Lung (tissue), 12 donors: ENCODE data around the gene DENND1B. TPM values are rescaled to one million over a fixed set of nuclear protein-coding genes. Genes with fewer than 3 reads are reported as not detected.

Experiments used
- ATAC-seq: fragments of 200-7000 bp; cut with Tn5 transposase; one replicate; pipeline ENCODE4 v1.9.1; 2020; ENCODE audit warnings: moderate number of reproducible peaks; ENCODE audit not compliant: insufficient read depth, low FRiP score
- DNase-seq, 3 donors: peaks; one replicate each; pipeline ENCODE4 v3.0.0-alpha.2; 2013 to 2017
- H3K27ac ChIP-seq, 2 donors: one replicate each; pipeline ENCODE4 v1.5.1; 2013; ENCODE audit warnings: mild to moderate bottlenecking in 2 of 2, moderate library complexity in 2 of 2, control low read depth in 1 of 2, inconsistent platforms in 1 of 2, low read depth in 1 of 2, low read length in 1 of 2
- H3K27me3 ChIP-seq, 3 donors: one replicate each; pipeline ENCODE4 v1.5.1; 2013; ENCODE audit warnings: low read length in 2 of 3; ENCODE audit not compliant: control insufficient read depth in 3 of 3, insufficient read depth in 3 of 3
- H3K36me3 ChIP-seq, 4 donors: one replicate each; pipeline ENCODE4 v1.5.1; 2013; ENCODE audit warnings: low read length in 4 of 4, mild to moderate bottlenecking in 1 of 4, moderate library complexity in 1 of 4; ENCODE audit not compliant: control insufficient read depth in 4 of 4, insufficient read depth in 4 of 4
- H3K4me1 ChIP-seq, 5 donors: one replicate each; pipeline ENCODE4 v1.5.1; 2013; ENCODE audit warnings: low read length in 5 of 5, mild to moderate bottlenecking in 2 of 5, moderate library complexity in 1 of 5; ENCODE audit not compliant: control insufficient read depth in 5 of 5, insufficient read depth in 5 of 5
- H3K4me3 ChIP-seq: one replicate; pipeline ENCODE4 v1.5.1; 2013; ENCODE audit warnings: mild to moderate bottlenecking, control low read depth, moderate library complexity
- H3K9ac ChIP-seq, 2 donors: one replicate each; pipeline ENCODE4 v1.5.1; 2013; ENCODE audit warnings: low read length in 2 of 2, control low read depth in 1 of 2; ENCODE audit not compliant: insufficient read depth in 1 of 2
- H3K9me3 ChIP-seq, 4 donors: one replicate each; pipeline ENCODE4 v1.5.1; 2013; ENCODE audit warnings: low read length in 3 of 4, mild to moderate bottlenecking in 1 of 4, moderate library complexity in 1 of 4; ENCODE audit not compliant: control insufficient read depth in 4 of 4, insufficient read depth in 3 of 4
- WGBS, 2 donors: extraction: QIAGEN DNeasy Blood & Tissue Kit; methylation state at CpG; one replicate each; pipeline ENCODE4 v1.1.7; 2013; 5-methylcytosine and 5-hydroxymethylcytosine counted together
- polyA plus RNA-seq, 2 donors: library from polyadenylated mRNA; stranded (reverse); fragments of 200-250 nt; gene quantifications; one replicate each; pipeline ENCODE4 v1.2.1, GENCODE V29; 2013
- total RNA-seq, 2 donors: library from RNA; depleted of rRNA in 1 of 2; stranded (reverse); fragments of >200 nt in 1 of 2; gene quantifications; one replicate each; pipeline ENCODE4 v1.2.1, GENCODE V29; 2014 to 2021
- TF ChIP-seq, protein P1 (sequence below): IDR thresholded peaks from 2 replicates; pipeline ENCODE4 v1.5.1; 2012; ENCODE audit warnings: mild to moderate bottlenecking; ENCODE audit errors: control extremely low read depth, extremely low read depth
- donor health status: control.
- donor health status: control.
- donor health status: Bipolar disorder and iron deficiency.
- donor health status: healthy.
- donor health status: DM: yes; HTN: yes; CAD: no.

DENND1B gene
- total and polyA plus RNA-seq, 4 donors: 2.7 to 41.0 (median 10.1) TPM

DNA sequence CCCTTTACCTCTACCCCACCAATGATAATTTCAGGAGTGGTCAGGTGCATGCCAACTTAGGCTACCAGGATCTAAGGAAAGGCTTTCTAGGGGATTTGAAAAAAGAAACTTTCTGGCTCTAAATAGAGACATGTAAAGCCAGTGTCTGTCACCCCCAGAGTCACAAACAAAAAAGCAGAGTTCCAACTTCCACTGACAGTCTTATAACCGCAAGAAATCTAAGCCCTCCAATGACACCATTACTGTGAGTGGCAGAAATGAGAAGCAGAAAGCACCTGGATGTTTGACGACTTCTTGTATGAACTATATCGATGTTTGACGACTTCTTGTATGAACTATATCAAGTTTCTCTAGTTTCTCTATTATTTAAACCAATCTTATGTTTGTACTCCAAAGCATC is 6.0 kb downstream of the DENND1B start:
- no peak overlapping the region for H3K9ac ChIP-seq
- no peaks in the 10 kb centered on the region for H3K9me3 ChIP-seq
- no peak overlapping the region for H3K27ac ChIP-seq
- H3K36me3 ChIP-seq: no peaks in the 10 kb centered on the region
- no peak overlapping the region for H3K4me3 ChIP-seq
- no peaks in the 10 kb centered on the region for H3K27me3 ChIP-seq
- WGBS, 2 donors: 92% methylated on average over 4 of the region's 4 CpGs
- ATAC-seq: no peak
- peaks cover 0 to 20% (median 5%) of the 10 kb centered on the region in 5 donors for H3K4me1 ChIP-seq
- no peak for DNase-seq
- TF ChIP-seq, protein P1, sequence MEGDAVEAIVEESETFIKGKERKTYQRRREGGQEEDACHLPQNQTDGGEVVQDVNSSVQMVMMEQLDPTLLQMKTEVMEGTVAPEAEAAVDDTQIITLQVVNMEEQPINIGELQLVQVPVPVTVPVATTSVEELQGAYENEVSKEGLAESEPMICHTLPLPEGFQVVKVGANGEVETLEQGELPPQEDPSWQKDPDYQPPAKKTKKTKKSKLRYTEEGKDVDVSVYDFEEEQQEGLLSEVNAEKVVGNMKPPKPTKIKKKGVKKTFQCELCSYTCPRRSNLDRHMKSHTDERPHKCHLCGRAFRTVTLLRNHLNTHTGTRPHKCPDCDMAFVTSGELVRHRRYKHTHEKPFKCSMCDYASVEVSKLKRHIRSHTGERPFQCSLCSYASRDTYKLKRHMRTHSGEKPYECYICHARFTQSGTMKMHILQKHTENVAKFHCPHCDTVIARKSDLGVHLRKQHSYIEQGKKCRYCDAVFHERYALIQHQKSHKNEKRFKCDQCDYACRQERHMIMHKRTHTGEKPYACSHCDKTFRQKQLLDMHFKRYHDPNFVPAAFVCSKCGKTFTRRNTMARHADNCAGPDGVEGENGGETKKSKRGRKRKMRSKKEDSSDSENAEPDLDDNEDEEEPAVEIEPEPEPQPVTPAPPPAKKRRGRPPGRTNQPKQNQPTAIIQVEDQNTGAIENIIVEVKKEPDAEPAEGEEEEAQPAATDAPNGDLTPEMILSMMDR: no peak

DNA sequence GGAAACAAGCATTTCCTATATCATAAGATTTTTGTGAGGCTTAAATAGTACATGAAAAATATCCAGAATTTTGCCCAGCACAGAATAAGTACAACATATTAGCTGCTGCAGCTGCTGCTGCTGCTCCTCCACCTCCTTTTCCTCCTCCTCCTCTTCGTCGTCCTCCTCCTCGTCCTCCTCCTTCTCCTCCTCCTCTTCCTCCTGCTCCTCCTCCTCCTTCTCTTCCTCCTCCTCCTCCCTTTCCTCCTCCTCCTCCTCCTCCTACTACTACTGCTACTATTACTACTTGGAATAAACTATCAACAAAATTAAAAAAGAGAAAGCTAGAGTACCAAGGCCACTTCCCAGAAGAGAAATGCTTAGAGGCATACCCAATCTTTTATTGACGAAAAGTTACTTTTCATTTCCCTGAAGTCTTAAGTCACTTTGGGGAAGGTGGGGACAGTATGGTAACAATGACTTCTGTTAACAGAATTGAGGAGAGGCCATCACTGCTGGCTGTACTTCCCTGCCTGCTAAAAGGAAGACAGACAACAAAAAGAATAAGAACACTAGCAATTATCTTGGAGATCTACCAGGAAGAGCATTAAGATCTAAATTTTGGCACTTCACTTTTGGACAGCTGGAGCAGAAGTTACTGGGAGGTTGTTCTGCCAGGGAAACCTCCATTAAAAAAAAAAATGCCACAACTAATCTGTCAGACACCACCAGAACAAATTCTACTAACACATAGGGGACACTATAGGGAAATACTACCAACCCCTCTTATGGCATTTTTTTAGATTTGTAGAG is 7.1 kb downstream of the DENND1B start:
- DNase-seq: no peak
- H3K4me3 ChIP-seq: no peak overlapping the region
- H3K36me3 ChIP-seq: no peaks in the 10 kb centered on the region
- no peak overlapping the region for H3K9ac ChIP-seq
- TF ChIP-seq, protein P1: no peak
- H3K27me3 ChIP-seq: no peaks in the 10 kb centered on the region
- no peak overlapping the region for H3K27ac ChIP-seq
- H3K9me3 ChIP-seq: no peaks in the 10 kb centered on the region
- WGBS, 2 donors: 17 to 42% methylated on average over 4 of the region's 4 CpGs
- peaks cover 0 to 21% (median 3%) of the 10 kb centered on the region in 5 donors for H3K4me1 ChIP-seq
- ATAC-seq: no peak

DNA sequence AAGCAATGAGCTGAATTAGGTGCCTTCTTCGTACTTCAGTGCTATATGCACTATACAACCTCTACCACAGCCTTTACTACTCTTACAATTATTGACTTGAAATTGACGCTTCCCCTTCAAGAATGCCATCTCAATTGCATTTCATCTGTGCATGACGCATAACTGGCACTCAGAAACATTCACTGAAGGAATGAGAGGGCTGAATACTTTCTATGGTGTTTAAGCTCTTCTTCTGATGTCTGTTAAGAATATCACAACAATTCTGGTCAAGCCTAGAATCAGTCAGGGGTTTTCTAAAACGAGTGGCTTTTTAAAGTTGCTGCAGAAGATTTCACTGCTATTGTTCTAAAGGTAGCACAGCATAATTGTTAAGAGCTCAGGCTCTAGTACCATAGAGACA is 11.5 kb downstream of the DENND1B start:
- H3K27ac ChIP-seq: no peak overlapping the region
- no peak overlapping the region for H3K9ac ChIP-seq
- DNase-seq: no peak
- TF ChIP-seq, protein P1: no peak
- H3K36me3 ChIP-seq: no peaks in the 10 kb centered on the region
- H3K27me3 ChIP-seq: no peaks in the 10 kb centered on the region
- H3K4me3 ChIP-seq: no peak overlapping the region
- H3K4me1 ChIP-seq: peaks cover 0 to 14% (median 0%) of the 10 kb centered on the region in 5 donors
- 61 to 66% methylated on average over 4 of the region's 4 CpGs for WGBS, 2 donors
- H3K9me3 ChIP-seq: no peaks in the 10 kb centered on the region
- no peak for ATAC-seq
